OCI-LY3 (cell line): ENCODE data around the gene DDX49.

Experiments
- CTCF ChIP-seq: fragments of 200-600, 300-600 bp; sonication (generic); IDR thresholded peaks from 2 replicates; pipeline ENCODE4 v1.5.1; 2014; ENCODE audit warnings: antibody characterized with exemption, low read length, low read depth
- EZH2phosphoT487 ChIP-seq: fragments of 200-600 bp; shearing (Covaris generic); IDR thresholded peaks from 2 replicates; pipeline ENCODE4 v1.6.1; 2018; ENCODE audit warnings: antibody characterized with exemption, mixed run types, low read depth

- no peak for TF ChIP-seq CTCF
- no peak for TF ChIP-seq EZH2phosphoT487
Observed at GRCh38 chr19:18894254-18895037, 25.1 kb upstream of the DDX49 start.
